Endothelial cell of umbilical vein (primary cell): Measurements from ENCODE around the gene COX14. TPM values are rescaled to one million over a fixed set of nuclear protein-coding genes. Genes with fewer than 3 reads are reported as not detected.

ENCODE experiments used
- BruUV-seq: library from RNA; stranded (reverse); fragments of 400-500 nt; replicated peaks from 2 replicates; lab custom pipeline; 2021; lab: Mats Ljungman, UMichigan
- CTCF ChIA-PET: fragments of 300-600, 350-600 bp; sonication (Branson Sonifier 250); formaldehyde crosslinking; loops from one replicate; lab custom pipeline; 2021; ENCODE audit warnings: antibody characterized with exemption, inconsistent platforms; lab: Charles Lee
- POLR2A ChIA-PET: fragments of 300-600, 350-600 bp; sonication (Branson Sonifier 250); formaldehyde crosslinking; loops from one replicate; lab custom pipeline; 2021; ENCODE audit warnings: antibody characterized with exemption, inconsistent platforms; lab: Charles Lee
- DNase-seq: peaks from one replicate; pipeline ENCODE4 v3.0.0-alpha.2; 2011; ENCODE audit warnings: low read depth, low spot score
- FAIRE-seq: peaks from 2 replicates; lab custom pipeline; 2011; peaks lifted over from hg19 to GRCh38; lab: Jason Lieb, UNC
- H2AFZ ChIP-seq: 2 replicates; pipeline ENCODE4 v1.6.0; 2012; ENCODE audit warnings: low read depth, low read length, control low read depth, inconsistent platforms
- H3K27ac ChIP-seq: 2 replicates; pipeline ENCODE4 v1.5.1; 2011; ENCODE audit warnings: low read depth, mild to moderate bottlenecking, control low read depth, low read length, moderate library complexity; ENCODE audit not compliant: insufficient read depth
- H3K27me3 ChIP-seq, 2 experiments: 2 replicates each; pipeline versions ENCODE4 v1.6.0 to v1.6.1; 2011; ENCODE audit warnings: low read length in 2 of 2, mixed read lengths in 1 of 2; ENCODE audit not compliant: control insufficient read depth in 2 of 2, insufficient read depth in 2 of 2
- H3K36me3 ChIP-seq, 2 experiments: 2 replicates in 1 of 2; 3 replicates in 1 of 2; pipeline ENCODE4 v1.5.1; 2011; ENCODE audit warnings: low read length in 2 of 2, mild to moderate bottlenecking in 1 of 2, moderate library complexity in 1 of 2; ENCODE audit not compliant: control insufficient read depth in 2 of 2, insufficient read depth in 2 of 2; ENCODE audit errors: extremely low read depth in 1 of 2
- H3K4me1 ChIP-seq: 3 replicates; pipeline ENCODE4 v1.5.1; 2011; ENCODE audit warnings: mild to moderate bottlenecking, low read length; ENCODE audit not compliant: control insufficient read depth, insufficient read depth; ENCODE audit errors: extremely low read depth
- H3K4me2 ChIP-seq: 2 replicates; pipeline ENCODE4 v1.6.1; 2011; ENCODE audit warnings: low read length, control low read depth, mixed read lengths; ENCODE audit not compliant: insufficient read depth
- H3K4me3 ChIP-seq, 3 experiments: fragments of 200-600 bp in 1 of 3; sonication (generic), shearing (Covaris generic) in 1 of 3; replicated peaks in 1 of 3; 2 replicates each; pipeline ENCODE4 v1.5.1; 2011 to 2016; ENCODE audit warnings: control low read depth in 3 of 3, low read length in 3 of 3, mild to moderate bottlenecking in 2 of 3, inconsistent platforms in 1 of 3, low read depth in 1 of 3, moderate library complexity in 1 of 3; ENCODE audit not compliant: insufficient read depth in 1 of 3
- H3K79me2 ChIP-seq: 2 replicates; pipeline ENCODE4 v1.6.0; 2012; ENCODE audit warnings: low read length, inconsistent platforms; ENCODE audit not compliant: control insufficient read depth, insufficient read depth
- H3K9ac ChIP-seq: replicated peaks from 2 replicates; pipeline ENCODE3; 2011; ENCODE audit warnings: low read length, control low read depth; ENCODE audit not compliant: insufficient read depth; ENCODE audit errors: extremely low read depth
- H3K9me1 ChIP-seq: replicated peaks from 3 replicates; pipeline ENCODE4 v1.6.0; 2011; ENCODE audit warnings: mild to moderate bottlenecking, low read length; ENCODE audit not compliant: control insufficient read depth, insufficient read depth; ENCODE audit errors: extremely low read depth
- H3K9me3 ChIP-seq: replicated peaks from 2 replicates; pipeline ENCODE4 v1.5.1; 2012; ENCODE audit warnings: low read length, inconsistent platforms; ENCODE audit not compliant: control insufficient read depth, insufficient read depth
- H4K20me1 ChIP-seq: replicated peaks from 2 replicates; pipeline ENCODE3; 2011; ENCODE audit warnings: mild to moderate bottlenecking, low read length; ENCODE audit not compliant: control insufficient read depth, insufficient read depth; ENCODE audit errors: extremely low read depth
- CTCF ChIP-seq, 2 donors: IDR thresholded peaks; 1 replicate in 1 of 2; 2 replicates in 1 of 2; pipeline ENCODE4 v1.5.1; 2011; ENCODE audit warnings: low read length in 2 of 2, mild to moderate bottlenecking in 2 of 2, moderate library complexity in 2 of 2, control low read depth in 1 of 2, inconsistent platforms in 1 of 2, low read depth in 1 of 2; ENCODE audit not compliant: insufficient read depth in 1 of 2; ENCODE audit errors: extremely low read depth in 1 of 2
- EZH2 ChIP-seq: IDR thresholded peaks from 2 replicates; pipeline ENCODE4 v1.6.1; 2012; ENCODE audit warnings: borderline replicate concordance, low read depth, mild to moderate bottlenecking, moderate library complexity, low read length, inconsistent platforms; ENCODE audit not compliant: severe bottlenecking
- FOS ChIP-seq: IDR thresholded peaks from 2 replicates; pipeline ENCODE4 v1.6.1; 2011; ENCODE audit warnings: mild to moderate bottlenecking, low read length, moderate library complexity, borderline replicate concordance; ENCODE audit not compliant: insufficient read depth
- GATA2 ChIP-seq: IDR thresholded peaks from 2 replicates; pipeline ENCODE4 v1.7.0; 2011; ENCODE audit warnings: low read depth, mild to moderate bottlenecking, moderate library complexity, mixed read lengths, low read length; ENCODE audit not compliant: insufficient read length, insufficient read depth
- JUN ChIP-seq: IDR thresholded peaks from 2 replicates; pipeline ENCODE4 v1.6.1; 2011; ENCODE audit warnings: borderline replicate concordance, low read depth; ENCODE audit not compliant: insufficient read length, insufficient read depth
- MAX ChIP-seq: IDR thresholded peaks from 2 replicates; pipeline ENCODE4 v1.6.1; 2011; ENCODE audit not compliant: insufficient read depth, insufficient read length
- MYC ChIP-seq: IDR thresholded peaks from one replicate; pipeline ENCODE4 v1.6.1; 2011; ENCODE audit warnings: mild to moderate bottlenecking, low read depth, low read length
- POLR2A ChIP-seq: IDR thresholded peaks from 2 replicates; pipeline ENCODE4 v1.6.1; 2012; ENCODE audit warnings: low read depth, mild to moderate bottlenecking, control low read depth, low read length
- POLR2AphosphoS5 ChIP-seq: IDR thresholded peaks from 2 replicates; pipeline ENCODE4 v1.6.1; 2012; ENCODE audit warnings: low read depth, mild to moderate bottlenecking, control low read depth, low read length, moderate library complexity; ENCODE audit not compliant: insufficient read depth
- dilution Hi-C: fragments of 300-500 bp; cut with MboI; formaldehyde crosslinking; loops from one replicate; pipeline ENCODE4 v1.15.0; 2019; ENCODE audit warnings: low sequenced_read_pairs; ENCODE audit not compliant: extremely low pct_ligation_motif_present
- intact Hi-C: fragments of 100-400 bp; cut with micrococcal nuclease; formaldehyde crosslinking; loops from one replicate; pipeline ENCODE4 v1.10.0; 2022
- polyA plus RNA-seq, 4 experiments: library from polyadenylated mRNA; depleted of rRNA in 3 of 4; stranded (reverse) in 3 of 4; unstranded in 1 of 4; fragments of >200 nt; gene quantifications; 2 replicates each; pipeline versions ENCODE4 v1.2.1 to v1.2.3, GENCODE V29; 2011 to 2012; ENCODE audit warnings: missing spikeins in 1 of 4
- total RNA-seq: library from RNA; stranded (reverse); gene quantifications from 2 replicates; pipeline ENCODE4 v1.2.3, GENCODE V29; 2021

The COX14 gene
- total and polyA plus RNA-seq, 2 donors (not counting 3 experiments of a cell fraction or from before 2014, with no cell fraction given), result 40.3 to 106 TPM

- no TSS peak for BruUV-seq
- no peak for TF ChIP-seq FOS
- peak; percentile 19 to 45 for TF ChIP-seq CTCF (IDR thresholded peaks at IDR 0.05; ENCODE audit: extremely low read depth in 1 of 2, insufficient read depth in 1 of 2, low read depth in 1 of 2, low read length in 2 of 2)
- H4K20me1 ChIP-seq, result no peaks in the 10 kb centered on the region
- no peak overlapping the region for H3K9ac ChIP-seq
- DNase-seq, result peak; percentile 22
- no peak overlapping the region for H3K4me3 ChIP-seq
- H3K27ac ChIP-seq, result no peak overlapping the region
- CTCF ChIA-PET, result interaction anchor here (0.6 to 6.4 kb wide), 8 partner anchors 9 to 212 kb away, joined by 3 to 80 read pairs (median 6); partner anchors contain the start of genes COX14 and SMARCD1
- peaks cover 11 to 30% of the 10 kb centered on the region in 2 experiments for H3K36me3 ChIP-seq
- H2AFZ ChIP-seq, result no peak overlapping the region
- H3K79me2 ChIP-seq, result no peaks in the 10 kb centered on the region
- no peaks in the 10 kb centered on the region for H3K27me3 ChIP-seq
- dilution Hi-C loops (no loop called here), intact Hi-C loops (no loop called here)
- no peaks in the 10 kb centered on the region for H3K9me1 ChIP-seq
- peak; percentile 73 for FAIRE-seq
- no peaks in the 10 kb centered on the region for H3K4me1 ChIP-seq
- H3K4me2 ChIP-seq, result no peak overlapping the region
- POLR2A ChIA-PET, result interaction anchor here (0.7 kb wide), 1 partner anchor 12 kb away, joined by 5 read pairs; no protein-coding TSS in a partner anchor
- H3K9me3 ChIP-seq, result no peaks in the 10 kb centered on the region
These were observed 10.4 kb upstream of the COX14 start for GRCh38 chr12:50101663-50102062.

- TF ChIP-seq JUN (no peak), EZH2 (no peak), GATA2 (no peak), MYC (no peak), POLR2A (no peak), FOS (no peak), CTCF (IDR thresholded peaks at IDR 0.05; ENCODE audit: extremely low read depth in 1 of 2, insufficient read depth in 1 of 2, low read depth in 1 of 2, low read length in 2 of 2) (no peak), POLR2AphosphoS5 (no peak), MAX (no peak)
- H3K79me2 ChIP-seq, result no peaks in the 10 kb centered on the region
- H3K9me1 ChIP-seq, result no peaks in the 10 kb centered on the region
- no peak overlapping the region for H3K9ac ChIP-seq
- no peaks in the 10 kb centered on the region for H3K4me1 ChIP-seq
- peaks cover 7 to 26% of the 10 kb centered on the region in 2 experiments for H3K36me3 ChIP-seq
- FAIRE-seq, result no peak
- ChIA-PET POLR2A (no interaction called here), CTCF (interaction anchor here (0.8 to 6.4 kb wide), 6 partner anchors 9 to 212 kb away, joined by 3 to 80 read pairs (median 7); partner anchors contain the start of genes COX14 and SMARCD1)
- BruUV-seq, result no TSS peak
- dilution Hi-C loops, result no loop called here
- H3K4me2 ChIP-seq, result no peak overlapping the region
- no peaks in the 10 kb centered on the region for H3K27me3 ChIP-seq
- no peak overlapping the region for H2AFZ ChIP-seq
- no peak overlapping the region for H3K4me3 ChIP-seq
- no peaks in the 10 kb centered on the region for H4K20me1 ChIP-seq
- no peak overlapping the region for H3K27ac ChIP-seq
- no peaks in the 10 kb centered on the region for H3K9me3 ChIP-seq
- intact Hi-C loops, result no loop called here
- no peak for DNase-seq
These were observed 9.9 kb upstream of the COX14 start for GRCh38 chr12:50102131-50102531.
